ENCODE data around the gene PRKCD.

- TF ChIP-seq EZH2 (IDR thresholded peaks at IDR 0.05; ENCODE audit: borderline replicate concordance) (no peak), CTCF (IDR thresholded peaks at IDR 0.05; ENCODE audit: poor library complexity) (no peak), EZH2phosphoT487 (IDR thresholded peaks at IDR 0.05; ENCODE audit: low read depth, severe bottlenecking, unreplicated experiment) (no peak)
Observed at GRCh38 chr3:53242155-53242554, 81.1 kb downstream of the PRKCD start.
